HEK293 (cell line): ENCODE measurements around the gene VASH2.

ENCODE experiments used
- CTCF ChIA-PET: fragments of 350-600 bp; formaldehyde crosslinking; extraction: SDS; loops from one replicate; lab custom pipeline; 2021; ENCODE audit warnings: antibody characterized with exemption; lab: Yijun Ruan, JAX
- POLR2A ChIA-PET: fragments of 300-600 bp; formaldehyde crosslinking; extraction: SDS; loops from one replicate; lab custom pipeline; 2020; ENCODE audit warnings: antibody characterized with exemption, inconsistent platforms; lab: Yijun Ruan, JAX
- H3K27ac ChIP-seq: fragments of 200-500 bp; sonication (Bioruptor generic); 2 replicates; pipeline ENCODE4 v1.5.1; 2014; ENCODE audit warnings: low read depth, low read length, control low read depth, inconsistent platforms; ENCODE audit errors: extremely low read depth
- H3K36me3 ChIP-seq, 2 experiments: fragments of 200-500 bp in 1 of 2; sonication (Bioruptor generic) in 1 of 2; 1 replicate in 1 of 2; 2 replicates in 1 of 2; pipeline ENCODE4 v1.5.1; 2014 to 2017; ENCODE audit warnings: inconsistent platforms in 2 of 2, low read length in 2 of 2; ENCODE audit not compliant: control insufficient read depth in 2 of 2, insufficient read depth in 1 of 2
- H3K4me1 ChIP-seq: fragments of 200-500 bp; sonication (Bioruptor generic); 2 replicates; pipeline ENCODE4 v1.5.1; 2014; ENCODE audit warnings: mild to moderate bottlenecking, low read length, inconsistent platforms; ENCODE audit not compliant: control insufficient read depth, insufficient read depth
- H3K4me3 ChIP-seq: 2 replicates; pipeline ENCODE4 v1.5.1; 2011; ENCODE audit warnings: low read depth, mild to moderate bottlenecking, control low read depth, low read length, moderate library complexity
- H3K9me3 ChIP-seq: fragments of 200-500 bp; sonication (Bioruptor generic); 2 replicates; pipeline ENCODE4 v1.5.1; 2014; ENCODE audit warnings: low read depth, low read length, inconsistent platforms; ENCODE audit not compliant: control insufficient read depth, insufficient read depth
- EGR2 ChIP-seq: fragments of 450-650 bp; formaldehyde crosslinking; IDR thresholded peaks from 2 replicates; pipeline ENCODE4 v1.5.1; 2016; ENCODE audit warnings: low read depth, missing biosample characterization, missing genetic modification characterization
- MZF1 ChIP-seq: fragments of 450-650 bp; formaldehyde crosslinking; IDR thresholded peaks from 2 replicates; pipeline ENCODE4 v1.5.1; 2017; ENCODE audit warnings: missing biosample characterization, missing genetic modification characterization, borderline replicate concordance
- SP7 ChIP-seq: fragments of 450-650 bp; formaldehyde crosslinking; IDR thresholded peaks from 2 replicates; pipeline ENCODE4 v1.5.1; 2016; ENCODE audit warnings: missing biosample characterization, missing genetic modification characterization
- ZFHX2 ChIP-seq: fragments of 450-650 bp; formaldehyde crosslinking; conservative IDR thresholded peaks from 2 replicates; pipeline ENCODE4 v1.5.1; 2016; ENCODE audit warnings: missing biosample characterization, missing genetic modification characterization
- ZNF214 ChIP-seq: fragments of 450-650 bp; formaldehyde crosslinking; IDR thresholded peaks from 2 replicates; pipeline ENCODE4 v1.5.1; 2017; ENCODE audit warnings: missing biosample characterization, mild to moderate bottlenecking, missing genetic modification characterization, borderline replicate concordance
- ZNF274 ChIP-seq, 2 experiments: fragments of 200-500 bp in 1 of 2; fragments of 450-650 bp in 1 of 2; sonication (Bioruptor generic) in 1 of 2; formaldehyde crosslinking in 1 of 2; IDR thresholded peaks; 2 replicates each; pipeline versions ENCODE4 v1.5.1 to v1.6.1; 2014 to 2016; ENCODE audit warnings: borderline replicate concordance in 1 of 2, inconsistent platforms in 1 of 2, low read length in 1 of 2, missing biosample characterization in 1 of 2, missing genetic modification characterization in 1 of 2
- ZNF350 ChIP-seq: fragments of 450-650 bp; formaldehyde crosslinking; IDR thresholded peaks from 2 replicates; pipeline ENCODE4 v1.5.0; 2017; ENCODE audit warnings: missing biosample characterization, mild to moderate bottlenecking, missing genetic modification characterization
- ZNF354C ChIP-seq: fragments of 450-650 bp; formaldehyde crosslinking; IDR thresholded peaks from 2 replicates; pipeline ENCODE4 v1.5.1; 2016; ENCODE audit warnings: missing biosample characterization, missing genetic modification characterization, low read depth, borderline replicate concordance
- ZNF394 ChIP-seq: fragments of 450-650 bp; formaldehyde crosslinking; IDR thresholded peaks from 2 replicates; pipeline ENCODE4 v1.5.1; 2016; ENCODE audit warnings: missing biosample characterization, missing genetic modification characterization, mild to moderate bottlenecking, moderate library complexity, borderline replicate concordance
- ZNF513 ChIP-seq: fragments of 450-650 bp; IDR thresholded peaks from 2 replicates; pipeline ENCODE4 v1.5.1; 2018; ENCODE audit warnings: missing biosample characterization, missing genetic modification characterization
- ZNF521 ChIP-seq: fragments of 450-650 bp; formaldehyde crosslinking; IDR thresholded peaks from 2 replicates; pipeline ENCODE4 v1.5.1; 2017; ENCODE audit warnings: missing biosample characterization, mild to moderate bottlenecking, missing genetic modification characterization
- ZNF639 ChIP-seq: fragments of 450-650 bp; formaldehyde crosslinking; IDR thresholded peaks from 2 replicates; pipeline ENCODE4 v1.5.1; 2016; ENCODE audit warnings: missing biosample characterization, missing genetic modification characterization
- ZNF707 ChIP-seq: fragments of 450-650 bp; formaldehyde crosslinking; IDR thresholded peaks from 2 replicates; pipeline ENCODE4 v1.5.1; 2016; ENCODE audit warnings: missing biosample characterization, missing genetic modification characterization
- TF ChIP-seq, protein P1 (sequence below): fragments of 450-650 bp; formaldehyde crosslinking; IDR thresholded peaks from 2 replicates; pipeline ENCODE4 v1.5.1; 2016; ENCODE audit warnings: missing biosample characterization, missing genetic modification characterization
- TF ChIP-seq, protein P2 (sequence below): fragments of 450-650 bp; formaldehyde crosslinking; IDR thresholded peaks from 2 replicates; pipeline ENCODE4 v1.5.1; 2016; ENCODE audit warnings: missing biosample characterization, missing genetic modification characterization
- TF ChIP-seq, protein P3 (sequence below): fragments of 450-650 bp; formaldehyde crosslinking; IDR thresholded peaks from 2 replicates; pipeline ENCODE4 v1.5.1; 2016; ENCODE audit warnings: missing biosample characterization, missing genetic modification characterization

The VASH2 gene

GRCh38 chr1:212979340-212980122 lies 29.2 kb downstream of the VASH2 start:
- ChIA-PET POLR2A (no interaction called here), CTCF (interaction anchor here (0.9 to 2.2 kb wide), 3 partner anchors 11 to 14 kb away, joined by 3 to 8 read pairs (median 4); no protein-coding TSS in a partner anchor)
- TF ChIP-seq ZNF639 (tag by site-specific recombination) (no peak), ZNF354C (no peak), EGR2 (tag by site-specific recombination) (peak; percentile 38; the same call in 1 of the 2 replicates), ZFHX2 (tag by site-specific recombination) (peak; percentile 54), ZNF214 (tag by site-specific recombination) (no peak)
- Histone ChIP-seq H3K27ac (no peak overlapping the region), H3K4me3 (no peak overlapping the region), H3K4me1 (no peaks in the 10 kb centered on the region), H3K36me3 (peaks cover 0 to 4% of the 10 kb centered on the region in 2 experiments; a peak in 1 of 3 replicates), H3K9me3 (no peaks in the 10 kb centered on the region)

GRCh38 chr1:212980123-212980785 lies 29.9 kb downstream of the VASH2 start:
- POLR2A ChIA-PET, result no interaction called here
- TF ChIP-seq, protein P1, sequence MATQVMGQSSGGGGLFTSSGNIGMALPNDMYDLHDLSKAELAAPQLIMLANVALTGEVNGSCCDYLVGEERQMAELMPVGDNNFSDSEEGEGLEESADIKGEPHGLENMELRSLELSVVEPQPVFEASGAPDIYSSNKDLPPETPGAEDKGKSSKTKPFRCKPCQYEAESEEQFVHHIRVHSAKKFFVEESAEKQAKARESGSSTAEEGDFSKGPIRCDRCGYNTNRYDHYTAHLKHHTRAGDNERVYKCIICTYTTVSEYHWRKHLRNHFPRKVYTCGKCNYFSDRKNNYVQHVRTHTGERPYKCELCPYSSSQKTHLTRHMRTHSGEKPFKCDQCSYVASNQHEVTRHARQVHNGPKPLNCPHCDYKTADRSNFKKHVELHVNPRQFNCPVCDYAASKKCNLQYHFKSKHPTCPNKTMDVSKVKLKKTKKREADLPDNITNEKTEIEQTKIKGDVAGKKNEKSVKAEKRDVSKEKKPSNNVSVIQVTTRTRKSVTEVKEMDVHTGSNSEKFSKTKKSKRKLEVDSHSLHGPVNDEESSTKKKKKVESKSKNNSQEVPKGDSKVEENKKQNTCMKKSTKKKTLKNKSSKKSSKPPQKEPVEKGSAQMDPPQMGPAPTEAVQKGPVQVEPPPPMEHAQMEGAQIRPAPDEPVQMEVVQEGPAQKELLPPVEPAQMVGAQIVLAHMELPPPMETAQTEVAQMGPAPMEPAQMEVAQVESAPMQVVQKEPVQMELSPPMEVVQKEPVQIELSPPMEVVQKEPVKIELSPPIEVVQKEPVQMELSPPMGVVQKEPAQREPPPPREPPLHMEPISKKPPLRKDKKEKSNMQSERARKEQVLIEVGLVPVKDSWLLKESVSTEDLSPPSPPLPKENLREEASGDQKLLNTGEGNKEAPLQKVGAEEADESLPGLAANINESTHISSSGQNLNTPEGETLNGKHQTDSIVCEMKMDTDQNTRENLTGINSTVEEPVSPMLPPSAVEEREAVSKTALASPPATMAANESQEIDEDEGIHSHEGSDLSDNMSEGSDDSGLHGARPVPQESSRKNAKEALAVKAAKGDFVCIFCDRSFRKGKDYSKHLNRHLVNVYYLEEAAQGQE, result peak; percentile 79
- TF ChIP-seq, protein P2, sequence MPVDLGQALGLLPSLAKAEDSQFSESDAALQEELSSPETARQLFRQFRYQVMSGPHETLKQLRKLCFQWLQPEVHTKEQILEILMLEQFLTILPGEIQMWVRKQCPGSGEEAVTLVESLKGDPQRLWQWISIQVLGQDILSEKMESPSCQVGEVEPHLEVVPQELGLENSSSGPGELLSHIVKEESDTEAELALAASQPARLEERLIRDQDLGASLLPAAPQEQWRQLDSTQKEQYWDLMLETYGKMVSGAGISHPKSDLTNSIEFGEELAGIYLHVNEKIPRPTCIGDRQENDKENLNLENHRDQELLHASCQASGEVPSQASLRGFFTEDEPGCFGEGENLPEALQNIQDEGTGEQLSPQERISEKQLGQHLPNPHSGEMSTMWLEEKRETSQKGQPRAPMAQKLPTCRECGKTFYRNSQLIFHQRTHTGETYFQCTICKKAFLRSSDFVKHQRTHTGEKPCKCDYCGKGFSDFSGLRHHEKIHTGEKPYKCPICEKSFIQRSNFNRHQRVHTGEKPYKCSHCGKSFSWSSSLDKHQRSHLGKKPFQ (tag by site-specific recombination), result no peak

DNA sequence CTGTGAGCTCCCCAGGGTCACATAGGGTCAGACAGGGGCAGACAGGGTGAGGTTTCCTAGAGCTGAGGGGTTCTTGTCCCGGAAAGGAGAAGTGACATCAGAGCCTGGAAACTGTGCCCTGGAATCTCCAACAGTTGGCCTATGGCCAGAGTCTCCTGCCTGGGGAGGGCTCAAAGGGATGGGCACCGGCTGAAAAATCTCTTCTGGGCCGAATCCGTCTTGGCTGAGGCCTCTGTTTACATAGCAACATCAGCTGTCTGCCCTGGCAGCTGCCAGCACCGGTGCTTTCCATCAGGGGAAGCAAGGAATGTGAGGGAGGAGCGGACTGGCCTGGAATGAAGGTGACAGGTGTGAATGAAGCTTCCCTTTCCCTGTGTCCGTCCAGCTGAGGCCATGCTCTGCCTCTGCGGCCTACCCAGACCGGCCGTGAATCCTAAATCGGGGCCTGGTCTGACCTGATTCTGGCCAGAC lies 30.7 kb downstream of the VASH2 start:
- Histone ChIP-seq H3K4me1 (no peaks in the 10 kb centered on the region), H3K27ac (no peak overlapping the region), H3K9me3 (no peaks in the 10 kb centered on the region), H3K4me3 (no peak overlapping the region), H3K36me3 (peaks cover 0 to 2% of the 10 kb centered on the region in 2 experiments; a peak in 1 of 3 replicates)
- CTCF ChIA-PET, result interaction anchor here (1.7 to 2.2 kb wide), 2 partner anchors 13 to 16 kb away, joined by 4 to 8 read pairs; no protein-coding TSS in a partner anchor
- POLR2A ChIA-PET, result no interaction called here
- TF ChIP-seq ZNF350 (tag by site-specific recombination) (no peak), ZNF707 (tag by site-specific recombination) (no peak), ZNF521 (tag by site-specific recombination) (no peak), ZNF394 (tag by site-specific recombination) (no peak), ZNF513 (tag by site-specific recombination) (no peak), ZNF274 (IDR thresholded peaks at IDR 0.05; ENCODE audit: low read length) (no peak), ZNF274 (tag by site-specific recombination; IDR thresholded peaks at IDR 0.05; ENCODE audit: borderline replicate concordance) (no peak), MZF1 (no peak), SP7 (no peak)
- TF ChIP-seq, protein P3, sequence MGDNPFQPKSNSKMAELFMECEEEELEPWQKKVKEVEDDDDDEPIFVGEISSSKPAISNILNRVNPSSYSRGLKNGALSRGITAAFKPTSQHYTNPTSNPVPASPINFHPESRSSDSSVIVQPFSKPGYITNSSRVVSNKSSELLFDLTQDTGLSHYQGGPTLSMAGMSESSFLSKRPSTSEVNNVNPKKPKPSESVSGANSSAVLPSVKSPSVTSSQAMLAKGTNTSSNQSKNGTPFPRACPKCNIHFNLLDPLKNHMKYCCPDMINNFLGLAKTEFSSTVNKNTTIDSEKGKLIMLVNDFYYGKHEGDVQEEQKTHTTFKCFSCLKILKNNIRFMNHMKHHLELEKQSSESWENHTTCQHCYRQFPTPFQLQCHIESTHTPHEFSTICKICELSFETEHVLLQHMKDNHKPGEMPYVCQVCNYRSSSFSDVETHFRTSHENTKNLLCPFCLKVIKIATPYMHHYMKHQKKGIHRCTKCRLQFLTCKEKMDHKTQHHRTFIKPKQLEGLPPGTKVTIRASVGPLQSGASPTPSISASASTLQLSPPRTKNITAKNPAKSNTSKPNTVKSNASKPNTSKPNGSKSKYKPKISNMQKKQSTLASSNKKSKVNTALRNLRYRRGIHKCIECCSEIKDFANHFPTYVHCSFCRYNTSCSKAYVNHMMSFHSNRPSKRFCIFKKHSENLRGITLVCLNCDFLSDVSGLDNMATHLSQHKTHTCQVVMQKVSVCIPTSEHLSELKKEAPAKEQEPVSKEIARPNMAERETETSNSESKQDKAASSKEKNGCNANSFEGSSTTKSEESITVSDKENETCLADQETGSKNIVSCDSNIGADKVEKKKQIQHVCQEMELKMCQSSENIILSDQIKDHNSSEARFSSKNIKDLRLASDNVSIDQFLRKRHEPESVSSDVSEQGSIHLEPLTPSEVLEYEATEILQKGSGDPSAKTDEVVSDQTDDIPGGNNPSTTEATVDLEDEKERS, result no peak

More at GRCh38 chr1:212980123-212980785, 29.9 kb downstream of the VASH2 start:
- H3K4me3 ChIP-seq, result no peak overlapping the region
- H3K36me3 ChIP-seq, result peaks cover 0 to 4% of the 10 kb centered on the region in 2 experiments; a peak in 1 of 3 replicates
- no peaks in the 10 kb centered on the region for H3K9me3 ChIP-seq
- H3K4me1 ChIP-seq, result no peaks in the 10 kb centered on the region
- no peak overlapping the region for H3K27ac ChIP-seq
- CTCF ChIA-PET, result interaction anchor here (1.7 to 2.2 kb wide), 2 partner anchors 12 to 15 kb away, joined by 4 to 8 read pairs; no protein-coding TSS in a partner anchor
